Esophagus squamous epithelium (tissue), 5 donors: ENCODE measurements around the gene OR10G8. TPM values are rescaled to one million over a fixed set of nuclear protein-coding genes. Genes with fewer than 3 reads are reported as not detected.

Experiments used
- DNase-seq: peaks from one replicate; lab custom pipeline; 2025; lab: John Stamatoyannopoulos, UW
- H3K27ac ChIP-seq, 4 donors: fragments of 200-600 bp; sonication (generic); one replicate each; pipeline ENCODE4 v1.5.1; 2016 to 2019; ENCODE audit warnings: mild to moderate bottlenecking in 1 of 4
- H3K27me3 ChIP-seq, 4 donors: fragments of 200-600 bp; sonication (generic); 1 replicate in 3 of 4; 2 replicates in 1 of 4; pipeline versions ENCODE4 v1.5.1 to v1.6.0; 2017 to 2021; ENCODE audit warnings: antibody characterized with exemption in 1 of 4
- H3K36me3 ChIP-seq, 3 donors: fragments of 200-600 bp; sonication (generic); one replicate each; pipeline ENCODE4 v1.5.1; 2016 to 2019
- H3K4me1 ChIP-seq, 3 donors: fragments of 200-600 bp; sonication (generic); one replicate each; pipeline ENCODE4 v1.5.1; 2017 to 2019
- H3K4me3 ChIP-seq, 4 donors: fragments of 200-600 bp; sonication (generic); 1 replicate in 3 of 4; 2 replicates in 1 of 4; pipeline ENCODE4 v1.5.1; 2016 to 2019; ENCODE audit warnings: mild to moderate bottlenecking in 2 of 4, moderate library complexity in 1 of 4
- H3K9me3 ChIP-seq, 3 donors: fragments of 200-600 bp; sonication (generic); one replicate each; pipeline ENCODE4 v1.5.1; 2016 to 2019
- CTCF ChIP-seq, 6 experiments: fragments of 450-650 bp in 4 of 6; fragments of 200-600 bp in 2 of 6; sonication (generic) in 2 of 6; IDR thresholded peaks; one replicate each; pipeline ENCODE4 v1.5.1; 2016 to 2019; ENCODE audit warnings: antibody characterized with exemption in 6 of 6, mild to moderate bottlenecking in 4 of 6, moderate library complexity in 4 of 6
- POLR2A ChIP-seq, 4 donors: fragments of 450-650 bp; IDR thresholded peaks; one replicate each; pipeline ENCODE4 v1.6.1; 2017; ENCODE audit warnings: antibody characterized with exemption in 4 of 4, mild to moderate bottlenecking in 4 of 4, moderate library complexity in 3 of 4
- WGBS, 2 donors: methylation state at CpG; one replicate each; pipeline ENCODE4 v1.1.5; 2018; 5-methylcytosine and 5-hydroxymethylcytosine counted together
- intact Hi-C: fragments of 100-400 bp; cut with DNase I; formaldehyde crosslinking; loops from one replicate; pipeline ENCODE4 v1.15.0; 2022
- total RNA-seq, 4 donors: library from RNA; depleted of rRNA; stranded (reverse); fragments of >200 nt; gene quantifications; one replicate each; pipeline ENCODE4 v1.1.0, GENCODE V29; 2016
- donor health status: DM: yes; HTN: yes; CAD: no.

Gene OR10G8
- total RNA-seq, 4 donors from 2014 or later, result not detected

- WGBS, 2 donors, result 78% methylated on average over 1 of the region's 1 CpG
- intact Hi-C loops, result no loop called here
- Histone ChIP-seq H3K4me3 (no peak overlapping the region), H3K27ac (no peak overlapping the region), H3K9me3 (no peaks in the 10 kb centered on the region), H3K36me3 (no peaks in the 10 kb centered on the region), H3K4me1 (no peaks in the 10 kb centered on the region), H3K27me3 (no peaks in the 10 kb centered on the region)
- no peak for TF ChIP-seq CTCF (IDR thresholded peaks at IDR 0.05)
- no peak for TF ChIP-seq POLR2A (IDR thresholded peaks at IDR 0.05)
- DNase-seq, result no peak
Measured at GRCh38 chr11:124036666-124037065, 10.1 kb downstream of the OR10G8 start.

- 73% methylated on average over 6 to 8 of the region's 9 CpGs for WGBS, 2 donors
- H3K27ac ChIP-seq, result no peak overlapping the region
- H3K36me3 ChIP-seq, result no peaks in the 10 kb centered on the region
- intact Hi-C loops, result no loop called here
- H3K27me3 ChIP-seq, result no peaks in the 10 kb centered on the region
- TF ChIP-seq CTCF (IDR thresholded peaks at IDR 0.05) (no peak), POLR2A (IDR thresholded peaks at IDR 0.05) (no peak)
- H3K4me1 ChIP-seq, result no peaks in the 10 kb centered on the region
- H3K9me3 ChIP-seq, result no peaks in the 10 kb centered on the region
- no peak overlapping the region for H3K4me3 ChIP-seq
- no peak for DNase-seq
Measured at GRCh38 chr11:124039557-124039956, 13.0 kb downstream of the OR10G8 start.

- no peak for DNase-seq
- TF ChIP-seq POLR2A (IDR thresholded peaks at IDR 0.05), result no peak
- no peak for TF ChIP-seq CTCF (IDR thresholded peaks at IDR 0.05)
- intact Hi-C loops, result no loop called here
- H3K4me3 ChIP-seq, result no peak within 1 kb of the TSS
- no peaks in the 10 kb centered on the region for H3K36me3 ChIP-seq
- H3K4me1 ChIP-seq, result no peaks in the 10 kb centered on the region
- 4 to 7% methylated on average over 1 of the region's 1 CpG for WGBS, 2 donors
- H3K27ac ChIP-seq, result no peak within 1 kb of the TSS
- no peaks in the 10 kb centered on the region for H3K27me3 ChIP-seq
- H3K9me3 ChIP-seq, result no peaks in the 10 kb centered on the region
Measured at GRCh38 chr11:124041254-124041653, 14.7 kb downstream of the OR10G8 start, which contains the start of gene OR10G7. OR10G7 (minus strand) TSS chr11:124041325; CDS start chr11:124039001, 2,324 bp downstream.

GRCh38 chr11:124043420-124043819, 16.8 kb downstream of the OR10G8 start:
- no peaks in the 10 kb centered on the region for H3K27me3 ChIP-seq
- H3K36me3 ChIP-seq, result no peaks in the 10 kb centered on the region
- TF ChIP-seq POLR2A (IDR thresholded peaks at IDR 0.05) (no peak), CTCF (IDR thresholded peaks at IDR 0.05) (no peak)
- no peak overlapping the region for H3K27ac ChIP-seq
- no peak for DNase-seq
- H3K9me3 ChIP-seq, result no peaks in the 10 kb centered on the region
- WGBS, 2 donors, result 66 to 71% methylated on average over 4 of the region's 4 CpGs
- H3K4me3 ChIP-seq, result no peak overlapping the region
- no peaks in the 10 kb centered on the region for H3K4me1 ChIP-seq
- intact Hi-C loops, result no loop called here

GRCh38 chr11:124050748-124051147, 24.1 kb downstream of the OR10G8 start:
- 21 to 22% methylated on average over 1 of the region's 1 CpG for WGBS, 2 donors
- H3K9me3 ChIP-seq, result no peaks in the 10 kb centered on the region
- intact Hi-C loops, result no loop called here

More at GRCh38 chr11:124050748-124051147, 24.1 kb downstream of the OR10G8 start:
- Histone ChIP-seq H3K27me3 (no peaks in the 10 kb centered on the region), H3K4me3 (no peak overlapping the region), H3K36me3 (no peaks in the 10 kb centered on the region), H3K27ac (no peak overlapping the region), H3K4me1 (no peaks in the 10 kb centered on the region)
- TF ChIP-seq CTCF (IDR thresholded peaks at IDR 0.05), result no peak
- TF ChIP-seq POLR2A (IDR thresholded peaks at IDR 0.05), result no peak
- DNase-seq, result no peak
